ENCODE data around the gene AGBL4. TPM values are rescaled to one million over a fixed set of nuclear protein-coding genes. Genes with fewer than 3 reads are reported as not detected.

Gene AGBL4
- total RNA-seq, 1 donor from 2014 or later, result not detected

DNA sequence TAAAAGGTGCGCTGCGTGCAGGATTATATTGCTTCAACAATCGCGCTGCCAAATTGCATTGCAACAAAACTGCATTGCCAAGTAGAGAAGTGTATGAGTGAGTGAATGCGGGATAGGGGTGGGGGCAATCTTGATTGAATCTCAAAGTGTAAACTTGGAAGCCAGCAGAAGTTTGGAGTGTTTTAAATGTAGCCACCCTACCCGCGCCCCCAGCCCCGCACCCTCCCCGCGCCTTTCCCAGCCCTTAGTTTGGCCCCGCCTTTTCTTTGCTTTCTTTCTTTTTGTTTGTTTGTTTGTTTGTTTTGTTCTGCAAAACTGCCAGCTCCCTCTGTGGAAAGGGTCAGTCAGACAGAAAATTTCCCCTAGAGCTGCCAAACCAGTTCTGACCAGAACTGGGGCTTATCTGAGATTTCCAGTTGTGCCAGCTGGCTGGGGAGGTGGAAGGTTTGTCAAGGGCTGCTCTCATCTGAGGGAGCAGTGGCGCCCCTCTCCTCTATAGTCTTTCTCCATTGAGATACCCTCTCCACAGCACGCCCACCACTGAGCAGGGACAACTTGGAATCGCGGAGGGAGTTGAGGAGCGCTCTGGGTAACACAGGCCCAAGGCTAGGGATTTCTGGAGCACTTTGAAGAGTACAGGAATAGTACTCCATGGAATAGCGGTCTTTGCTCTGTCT lies 1246.4 kb downstream of the AGBL4 start:
- H3K9me3 ChIP-seq, result no peaks in the 10 kb centered on the region
- H3K4me1 ChIP-seq, result peaks cover 0 to 15% of the 10 kb centered on the region in 2 donors
- no peak for DNase-seq (ENCODE audit: low spot score in 2 of 2)
- H3K27ac ChIP-seq, result peak overlapping the region; percentile 90 to 98
- TF ChIP-seq, protein P1, sequence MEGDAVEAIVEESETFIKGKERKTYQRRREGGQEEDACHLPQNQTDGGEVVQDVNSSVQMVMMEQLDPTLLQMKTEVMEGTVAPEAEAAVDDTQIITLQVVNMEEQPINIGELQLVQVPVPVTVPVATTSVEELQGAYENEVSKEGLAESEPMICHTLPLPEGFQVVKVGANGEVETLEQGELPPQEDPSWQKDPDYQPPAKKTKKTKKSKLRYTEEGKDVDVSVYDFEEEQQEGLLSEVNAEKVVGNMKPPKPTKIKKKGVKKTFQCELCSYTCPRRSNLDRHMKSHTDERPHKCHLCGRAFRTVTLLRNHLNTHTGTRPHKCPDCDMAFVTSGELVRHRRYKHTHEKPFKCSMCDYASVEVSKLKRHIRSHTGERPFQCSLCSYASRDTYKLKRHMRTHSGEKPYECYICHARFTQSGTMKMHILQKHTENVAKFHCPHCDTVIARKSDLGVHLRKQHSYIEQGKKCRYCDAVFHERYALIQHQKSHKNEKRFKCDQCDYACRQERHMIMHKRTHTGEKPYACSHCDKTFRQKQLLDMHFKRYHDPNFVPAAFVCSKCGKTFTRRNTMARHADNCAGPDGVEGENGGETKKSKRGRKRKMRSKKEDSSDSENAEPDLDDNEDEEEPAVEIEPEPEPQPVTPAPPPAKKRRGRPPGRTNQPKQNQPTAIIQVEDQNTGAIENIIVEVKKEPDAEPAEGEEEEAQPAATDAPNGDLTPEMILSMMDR (IDR thresholded peaks at IDR 0.05), result no peak
- intact Hi-C loops (cut with DNase I), result loop anchor here (5.0 kb wide), 1 partner anchor 35 kb away; no protein-coding TSS in a partner anchor
- no peaks in the 10 kb centered on the region for H3K27me3 ChIP-seq
- H3K36me3 ChIP-seq, result no peaks in the 10 kb centered on the region
- H3K4me3 ChIP-seq, result peak overlapping the region; percentile 72 to 98

DNA sequence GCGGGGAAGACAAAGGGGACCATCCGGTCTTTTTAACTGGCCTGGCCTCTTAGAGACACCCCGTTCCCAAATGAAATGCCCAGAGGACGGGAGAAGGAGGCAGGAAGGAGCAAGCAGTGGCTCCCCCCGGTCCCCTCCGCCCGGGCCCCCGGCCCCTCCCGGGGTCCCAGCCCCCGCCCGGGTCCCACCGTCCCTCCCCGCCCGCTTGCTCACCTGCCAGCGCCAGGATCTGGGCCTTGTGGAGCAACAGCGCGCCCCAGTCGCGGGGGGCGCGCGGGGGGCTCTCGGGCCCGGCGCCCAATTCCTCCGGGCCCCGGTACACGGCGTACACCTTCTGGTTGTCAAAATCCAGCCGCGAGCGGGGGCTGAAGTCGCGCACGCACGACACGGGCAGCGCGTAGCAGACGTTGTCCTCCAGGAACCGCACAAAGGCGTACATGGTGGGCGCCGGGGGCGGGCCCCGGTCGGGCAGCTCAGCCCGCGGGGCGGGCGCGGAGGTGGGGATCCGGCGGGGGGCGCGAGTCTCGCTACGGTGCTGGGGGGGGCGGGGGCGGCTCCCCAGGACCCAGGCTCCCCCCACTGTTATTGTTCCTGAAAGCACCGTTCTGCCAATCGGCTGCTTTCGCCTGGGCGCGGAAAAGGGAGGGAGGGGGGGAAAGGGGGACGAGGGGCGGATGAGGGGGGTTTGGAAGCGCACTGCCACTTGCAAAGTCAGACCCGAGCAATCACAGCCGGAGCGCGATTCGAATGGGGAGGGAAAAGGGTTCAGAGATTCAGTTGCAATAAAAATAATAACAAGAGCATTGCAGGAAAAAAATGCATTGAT lies 1247.1 kb downstream of the AGBL4 start, which contains the start of gene BEND5:
Gene BEND5, minus strand, starts transcription at position 499 of the 826 bp plus-strand sequence. Its CDS starts 60 bp downstream, at position 439.
- TF ChIP-seq, protein P1 (IDR thresholded peaks at IDR 0.05), result no peak
- peak within 1 kb of the TSS; percentile 90 to 98 for H3K27ac ChIP-seq
- intact Hi-C loops (cut with DNase I), result loop anchor here (5.0 kb wide), 1 partner anchor 34 kb away; no protein-coding TSS in a partner anchor
- DNase-seq (ENCODE audit: low spot score in 2 of 2), result peak in 1 of 2 donors; percentile 73
- H3K27me3 ChIP-seq, result no peaks in the 10 kb centered on the region
- H3K4me1 ChIP-seq, result peaks cover 0 to 20% of the 10 kb centered on the region in 2 donors
- H3K4me3 ChIP-seq, result peak within 1 kb of the TSS; percentile 72 to 98
- no peaks in the 10 kb centered on the region for H3K36me3 ChIP-seq
- no peaks in the 10 kb centered on the region for H3K9me3 ChIP-seq

DNA sequence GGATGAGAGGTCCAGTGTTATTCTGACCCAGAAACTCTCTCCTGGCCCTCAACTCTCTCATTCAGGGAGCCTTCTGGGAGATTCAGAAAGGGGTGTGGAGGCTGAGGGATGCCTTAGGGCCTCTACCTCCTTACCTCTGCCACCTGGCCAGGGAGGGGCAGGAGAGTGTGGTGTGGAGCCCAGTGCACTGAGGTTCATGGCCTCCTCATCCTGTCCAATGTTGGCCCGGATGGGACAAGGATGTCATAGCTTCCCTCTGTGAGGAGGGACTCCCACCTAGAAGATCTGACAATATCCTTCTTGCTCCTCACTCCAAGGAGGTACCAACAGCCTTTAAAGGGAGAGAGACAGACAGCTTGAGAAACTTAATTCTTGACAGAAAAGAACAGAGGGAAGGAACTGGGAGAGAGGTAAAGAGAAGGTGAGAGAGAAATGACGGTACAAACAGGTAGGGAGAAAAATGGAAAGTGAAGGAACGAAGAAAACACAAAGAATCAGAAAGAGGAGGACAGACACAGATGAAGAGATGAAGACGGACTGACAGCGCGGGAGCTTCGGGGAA lies 1247.8 kb downstream of the AGBL4 start:
- H3K27me3 ChIP-seq, result no peaks in the 10 kb centered on the region
- H3K4me1 ChIP-seq, result peaks cover 0 to 25% of the 10 kb centered on the region in 2 donors
- H3K9me3 ChIP-seq, result no peaks in the 10 kb centered on the region
- intact Hi-C loops (cut with DNase I), result loop anchor here (5.0 kb wide), 1 partner anchor 34 kb away; no protein-coding TSS in a partner anchor
- peak overlapping the region; percentile 90 to 98 for H3K27ac ChIP-seq
- TF ChIP-seq, protein P1 (IDR thresholded peaks at IDR 0.05), result no peak
- H3K4me3 ChIP-seq, result peak overlapping the region; percentile 72 to 98
- no peaks in the 10 kb centered on the region for H3K36me3 ChIP-seq
- DNase-seq (ENCODE audit: low spot score in 2 of 2), result no peak

DNA sequence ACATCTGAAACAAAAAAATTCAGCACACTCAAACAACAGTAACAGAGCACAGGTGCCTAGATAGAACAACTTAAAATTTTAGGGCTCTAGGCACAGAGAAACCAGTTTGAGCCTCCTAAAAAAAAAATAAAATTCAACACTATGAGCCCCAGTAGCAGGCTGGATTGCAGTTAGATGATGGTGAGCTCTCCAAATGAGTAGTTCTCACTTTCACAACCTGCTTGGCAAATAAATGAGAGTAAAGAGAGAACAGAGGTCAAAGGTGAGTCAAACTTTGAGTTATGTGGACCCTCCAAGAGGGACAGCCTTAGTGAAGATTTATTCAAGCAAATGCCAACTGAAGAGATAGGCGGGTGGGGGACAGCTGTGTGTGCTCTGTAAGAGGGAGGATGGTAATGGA lies 1250.6 kb downstream of the AGBL4 start:
- Histone ChIP-seq H3K27ac (peak overlapping the region; percentile 43 to 98), H3K27me3 (no peaks in the 10 kb centered on the region), H3K9me3 (no peaks in the 10 kb centered on the region), H3K36me3 (no peaks in the 10 kb centered on the region), H3K4me3 (no peak overlapping the region), H3K4me1 (peaks cover 0 to 45% of the 10 kb centered on the region in 2 donors)
- no peak for DNase-seq (ENCODE audit: low spot score in 2 of 2)
- TF ChIP-seq, protein P1 (IDR thresholded peaks at IDR 0.05), result no peak
- intact Hi-C loops (cut with DNase I), result no loop called here

DNA sequence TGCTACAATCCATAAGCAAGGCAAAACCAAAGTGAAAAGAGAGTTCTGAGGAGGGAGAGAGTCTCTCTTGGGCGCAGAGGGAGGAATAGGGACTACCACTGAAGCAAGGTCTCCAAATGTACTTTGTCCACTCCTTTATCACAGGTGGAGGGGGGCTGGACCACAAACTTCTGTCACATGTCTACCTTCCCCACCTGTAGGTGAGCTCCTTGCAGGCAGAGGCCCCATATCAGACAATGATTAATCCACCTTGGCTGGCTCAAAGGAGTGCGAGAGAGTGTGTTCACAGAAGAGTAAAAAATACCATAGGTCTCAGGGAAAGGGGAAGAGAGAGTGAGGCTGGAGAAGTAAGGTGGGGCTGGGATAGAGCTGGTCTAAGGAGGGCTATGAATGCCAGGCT lies 1251.5 kb downstream of the AGBL4 start:
- no peak for DNase-seq (ENCODE audit: low spot score in 2 of 2)

More for the DNA sequence above, 1251.5 kb downstream of the AGBL4 start:
- no peak overlapping the region for H3K4me3 ChIP-seq
- no peaks in the 10 kb centered on the region for H3K9me3 ChIP-seq
- intact Hi-C loops (cut with DNase I), result no loop called here
- peaks cover 0 to 3% of the 10 kb centered on the region in 2 donors for H3K36me3 ChIP-seq
- no peaks in the 10 kb centered on the region for H3K27me3 ChIP-seq
- TF ChIP-seq, protein P1 (IDR thresholded peaks at IDR 0.05), result no peak
- H3K27ac ChIP-seq, result peak overlapping the region; percentile 10 to 54
- H3K4me1 ChIP-seq, result peaks cover 0 to 45% of the 10 kb centered on the region in 2 donors
